OCI-M2 (cell line): ENCODE results near the gene HSPB6.

Experiments
- DNase-seq: peaks from one replicate; lab custom pipeline; 2025; ENCODE audit not compliant: unreplicated experiment; lab: John Stamatoyannopoulos, UW

Gene HSPB6

GRCh38 chr19:35767288-35768081 lies 10.7 kb upstream of the HSPB6 start:
- DNase-seq = no peak

- DNase-seq = no peak
Measured at GRCh38 chr19:35766571-35767104, 9.8 kb upstream of the HSPB6 start.

- DNase-seq = no peak
Measured at GRCh38 chr19:35764432-35765315, 7.8 kb upstream of the HSPB6 start.

- no peak for DNase-seq
Measured at GRCh38 chr19:35760711-35761349, 4.0 kb upstream of the HSPB6 start.

GRCh38 chr19:35759697-35760096 lies 2.9 kb upstream of the HSPB6 start:
- DNase-seq = no peak

- DNase-seq = peak; percentile 100
Measured at GRCh38 chr19:35757749-35758608, 1.1 kb upstream of the HSPB6 start, which contains the start of gene PROSER3. Gene PROSER3 (plus strand): TSS chr19:35758176. CDS start chr19:35758216, 40 bp downstream.

GRCh38 chr19:35757231-35757748 lies 461 bp upstream of the HSPB6 start:
- peak; percentile 94 for DNase-seq

GRCh38 chr19:35755550-35756376 lies 1.1 kb downstream of the HSPB6 start:
- DNase-seq = no peak

GRCh38 chr19:35755131-35755549 lies 1.7 kb downstream of the HSPB6 start:
- DNase-seq = no peak

GRCh38 chr19:35754370-35755130 lies 2.3 kb downstream of the HSPB6 start:
- no peak for DNase-seq

GRCh38 chr19:35753634-35754369 lies 3.0 kb downstream of the HSPB6 start:
- no peak for DNase-seq

GRCh38 chr19:35752746-35753350 lies 4.0 kb downstream of the HSPB6 start:
- DNase-seq = no peak

GRCh38 chr19:35751839-35752745 lies 4.7 kb downstream of the HSPB6 start:
- no peak for DNase-seq

GRCh38 chr19:35750167-35750566 lies 6.7 kb downstream of the HSPB6 start:
- no peak for DNase-seq

- peak; percentile 100 for DNase-seq
Measured at GRCh38 chr19:35748106-35749020, 8.5 kb downstream of the HSPB6 start, which contains the start of gene LIN37. Gene LIN37 (plus strand): TSS chr19:35748576. CDS start chr19:35748725, 149 bp downstream.
